Posterior vena cava (tissue), 2 donors: ENCODE results near the gene SH3D19. TPM values are rescaled to one million over a fixed set of nuclear protein-coding genes. Genes with fewer than 3 reads are reported as not detected.

ENCODE experiments used
- DNase-seq: peaks from one replicate; pipeline ENCODE4 v3.0.0-alpha.2; 2020; ENCODE audit warnings: low spot score
- intact Hi-C, 2 donors: fragments of 100-400 bp; cut with DNase I; formaldehyde crosslinking; loops; one replicate each; pipeline versions ENCODE4 v1.14.1 to v1.14.2; 2022 to 2023
- total RNA-seq, 2 donors: library from RNA; stranded (reverse); fragmentation: NEBNext Ultra II Directional; extraction: Animal tissue kit (Norgen Biotek cat#: 25700); gene quantifications; one replicate each; pipeline ENCODE4 v1.2.1, GENCODE V29; 2021
- donor health status: DM: yes; HTN: yes; CAD: no.
- donor health status: DM: yes; HTN: yes; CAD: no.

Gene SH3D19
- total RNA-seq, 2 donors from 2014 or later: 118 to 140 TPM

DNA sequence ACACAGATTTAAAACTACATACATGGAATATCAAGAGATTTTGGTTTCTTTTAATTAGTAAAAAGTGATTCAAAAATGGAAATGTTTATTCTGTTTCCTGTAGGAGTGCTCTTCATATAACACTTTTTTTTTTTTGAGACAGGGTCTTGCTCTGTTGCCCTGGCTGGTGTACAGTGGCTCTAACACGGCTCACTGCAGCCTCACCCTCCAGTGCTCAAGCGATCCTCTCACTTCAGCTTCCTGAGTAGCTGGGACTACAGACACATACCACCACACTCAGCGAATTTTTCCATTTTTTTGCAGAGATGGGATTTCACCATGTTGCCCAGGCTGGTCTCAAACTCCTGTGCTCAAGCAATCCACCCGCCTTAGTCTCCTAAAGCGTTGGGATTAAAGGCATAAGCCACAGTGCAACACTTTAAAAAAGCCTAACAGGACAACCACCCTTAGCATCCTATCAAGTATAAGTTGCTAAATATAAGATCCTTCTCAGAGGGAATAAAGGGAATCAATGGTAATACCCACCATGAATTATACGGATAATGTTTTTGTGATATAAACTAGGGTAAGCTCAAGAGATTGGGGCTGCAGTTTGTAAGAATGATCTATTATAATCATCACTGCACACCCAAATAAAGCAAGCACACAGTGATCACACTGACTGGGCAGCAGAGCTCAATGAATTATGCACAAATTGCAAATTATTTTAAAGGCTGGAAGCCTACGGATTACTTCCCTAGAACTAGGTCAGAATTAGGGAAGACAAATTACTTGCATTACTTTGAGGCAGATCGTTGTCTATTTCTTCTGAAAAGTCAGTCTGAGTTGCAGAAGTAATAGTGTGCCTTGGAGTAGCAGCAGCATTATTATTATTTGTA lies 149.4 kb downstream of the SH3D19 start:
- intact Hi-C loops: no loop called here
- no peak for DNase-seq

GRCh38 chr4:151175233-151175632 lies 150.2 kb downstream of the SH3D19 start:
- no peak for DNase-seq
- intact Hi-C loops: no loop called here

- DNase-seq: no peak
- intact Hi-C loops: no loop called here
Observed at GRCh38 chr4:151174784-151175183, 150.6 kb downstream of the SH3D19 start.

DNA sequence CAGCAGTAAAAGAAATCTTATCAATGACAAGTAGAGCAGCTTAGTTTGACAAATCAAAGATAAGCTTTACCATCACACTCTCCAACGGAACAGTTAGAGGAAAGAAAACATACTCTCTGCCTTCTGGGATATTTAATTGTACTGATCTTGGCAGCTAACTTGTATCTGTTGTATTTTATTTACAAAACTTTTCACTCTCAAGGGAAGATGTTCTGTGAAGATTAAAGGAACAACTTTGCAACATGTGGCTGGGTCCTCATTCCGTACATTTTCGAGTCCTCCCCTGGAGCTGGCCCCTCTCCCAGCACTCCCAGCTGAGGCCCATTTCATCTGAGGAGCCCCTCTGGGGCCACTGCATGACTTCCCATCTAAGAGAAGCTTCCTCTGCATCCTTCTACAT lies 151.5 kb downstream of the SH3D19 start:
- intact Hi-C loops: no loop called here

GRCh38 chr4:151169900-151170299 lies 155.5 kb downstream of the SH3D19 start:
- intact Hi-C loops: no loop called here
- DNase-seq: no peak

More for the DNA sequence above, 151.5 kb downstream of the SH3D19 start:
- DNase-seq: no peak

DNA sequence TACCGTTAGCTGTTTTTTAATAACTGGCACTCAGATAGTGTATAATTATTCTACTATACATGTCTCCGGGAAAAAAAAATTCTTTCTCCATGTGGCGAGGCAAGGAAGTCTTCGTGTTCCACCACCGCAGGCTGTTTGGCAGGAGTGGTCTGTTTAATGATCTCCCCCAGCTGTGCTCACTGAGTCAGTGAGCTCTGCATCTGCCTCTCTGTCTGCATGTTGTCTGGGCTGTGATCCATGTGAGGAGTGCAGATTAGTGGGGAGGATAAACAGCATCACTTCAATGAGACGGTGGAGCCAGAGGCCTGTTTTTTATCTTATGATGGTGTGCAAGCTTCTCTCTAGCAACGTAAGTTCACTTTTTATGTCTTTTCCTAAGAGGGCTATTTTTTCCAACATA lies 156.2 kb downstream of the SH3D19 start:
- intact Hi-C loops: no loop called here
- DNase-seq: peak; percentile 87

DNA sequence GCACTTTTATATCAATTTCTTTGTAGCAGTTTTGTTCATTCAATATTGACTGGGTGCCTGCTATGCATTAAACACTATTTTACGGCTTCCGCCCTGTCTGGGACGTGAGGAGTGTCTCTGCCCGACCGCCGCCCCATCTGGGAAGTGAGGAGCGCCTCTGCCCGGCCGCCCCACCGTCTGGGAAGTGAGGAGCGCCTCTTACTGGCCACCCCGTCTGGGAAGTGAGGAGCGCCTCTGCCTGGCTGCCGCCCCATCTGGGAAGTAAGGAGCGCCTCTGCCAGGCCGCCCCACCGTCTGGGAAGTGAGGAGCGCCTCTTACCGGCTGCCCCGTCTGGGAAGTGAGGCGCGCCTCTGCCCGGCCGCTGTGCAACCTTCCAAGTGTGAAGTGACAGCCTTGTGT lies 157.8 kb downstream of the SH3D19 start:
- intact Hi-C loops: no loop called here
- DNase-seq: no peak

DNA sequence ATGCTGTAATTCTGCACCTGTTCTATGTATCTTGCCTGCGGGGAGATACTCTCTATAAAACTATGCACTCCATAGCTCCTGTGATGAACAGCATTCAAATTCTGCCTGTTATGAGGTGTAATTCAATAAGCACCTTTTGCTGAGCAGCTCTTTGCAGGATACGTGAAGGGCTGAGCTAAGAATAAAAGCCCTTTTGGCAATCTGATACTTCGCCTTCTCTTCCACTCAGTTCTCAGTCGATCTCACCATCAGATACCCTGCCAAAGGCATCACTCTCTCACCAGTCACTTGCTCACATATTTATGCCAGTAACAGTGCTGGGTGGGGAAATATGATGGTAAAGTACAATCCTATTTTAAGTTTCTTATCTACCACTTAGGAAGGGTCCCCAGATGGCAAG lies 158.8 kb downstream of the SH3D19 start:
- no peak for DNase-seq
- intact Hi-C loops: no loop called here

GRCh38 chr4:151165205-151166000 lies 160.0 kb downstream of the SH3D19 start:
- DNase-seq: no peak
- intact Hi-C loops: no loop called here

GRCh38 chr4:151163855-151164254 lies 161.6 kb downstream of the SH3D19 start:
- intact Hi-C loops: no loop called here
- DNase-seq: no peak

- intact Hi-C loops: no loop called here
Observed at GRCh38 chr4:151158979-151159378, 166.4 kb downstream of the SH3D19 start.

GRCh38 chr4:151157543-151157942 lies 167.9 kb downstream of the SH3D19 start:
- intact Hi-C loops: no loop called here
- no peak for DNase-seq

More at GRCh38 chr4:151158979-151159378, 166.4 kb downstream of the SH3D19 start:
- no peak for DNase-seq

DNA sequence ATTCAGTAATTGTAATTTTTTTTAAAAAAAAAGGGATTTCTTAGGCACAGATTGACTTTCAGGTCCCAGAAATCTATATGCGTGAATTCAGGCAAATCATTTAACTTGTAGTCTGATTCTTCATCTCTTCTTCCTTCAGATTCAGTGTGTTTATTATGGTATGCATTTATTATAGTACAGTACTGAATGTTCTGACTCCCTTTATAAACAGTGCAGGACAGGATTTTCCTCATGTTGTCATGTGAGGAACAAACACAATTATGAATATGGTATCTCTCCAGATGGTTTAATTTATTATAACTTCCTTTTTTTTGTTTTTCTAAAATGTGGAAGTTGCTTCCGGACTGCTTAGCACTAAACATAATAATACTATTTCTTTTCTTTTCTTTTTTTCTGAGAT lies 171.8 kb downstream of the SH3D19 start:
- intact Hi-C loops: no loop called here
- DNase-seq: no peak

DNA sequence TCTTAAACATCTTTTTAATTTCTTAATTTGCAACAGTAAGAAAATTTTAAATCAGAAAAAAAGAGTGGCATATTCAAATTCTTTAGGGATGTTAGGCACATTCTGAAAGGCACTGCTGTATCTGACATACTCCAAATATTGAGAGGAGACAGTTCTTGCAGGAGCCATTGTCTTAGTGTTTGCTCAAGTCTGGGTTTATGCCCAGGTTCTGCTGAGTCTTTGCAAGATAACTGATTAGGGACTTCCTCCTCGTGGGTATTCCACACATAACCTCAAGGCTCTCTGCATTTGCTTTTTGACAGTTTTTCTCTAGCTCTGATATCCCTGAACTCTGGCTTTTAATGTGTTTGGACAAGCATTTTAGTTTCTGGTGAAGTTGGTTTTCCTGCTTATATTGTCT lies 173.4 kb downstream of the SH3D19 start:
- no peak for DNase-seq
- intact Hi-C loops: no loop called here

DNA sequence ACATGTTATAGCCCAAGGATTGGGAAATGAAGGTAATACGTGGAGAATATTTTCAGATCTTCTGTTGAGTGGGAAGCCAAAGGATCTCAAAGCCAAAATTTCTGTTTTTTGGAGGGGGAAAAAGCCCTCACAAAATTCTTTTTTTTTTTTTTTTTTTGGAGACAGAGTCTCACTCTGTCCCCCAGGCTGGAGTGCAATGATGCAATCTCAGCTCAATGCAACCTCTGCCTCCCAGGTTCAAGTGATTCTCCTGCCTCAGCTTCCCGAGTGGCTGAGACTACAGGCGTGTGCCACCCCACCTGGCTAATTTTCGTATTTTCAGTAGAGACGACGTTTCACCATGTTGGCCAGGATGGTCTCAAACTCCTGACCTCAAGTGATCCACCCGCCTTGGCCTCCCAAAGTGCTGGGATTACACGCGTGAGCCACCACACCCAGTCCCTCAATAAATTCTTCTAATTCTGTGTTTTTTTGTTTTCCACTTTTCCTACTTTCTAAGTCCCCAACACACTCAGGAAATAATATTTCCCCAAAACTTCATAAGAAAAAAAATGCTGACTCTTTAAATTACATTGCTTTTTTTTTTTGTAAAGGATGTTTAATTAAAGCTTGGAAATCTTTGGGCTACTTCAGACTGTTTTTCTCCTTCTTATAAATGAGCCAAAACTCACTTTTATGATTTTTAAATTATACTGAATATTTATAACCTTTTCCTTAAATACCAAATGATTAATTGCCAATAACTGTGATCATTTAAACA lies 174.4 kb downstream of the SH3D19 start:
- intact Hi-C loops: no loop called here
- no peak for DNase-seq

- intact Hi-C loops: no loop called here
- DNase-seq: no peak
Observed at GRCh38 chr4:151148261-151148660, 177.1 kb downstream of the SH3D19 start.

DNA sequence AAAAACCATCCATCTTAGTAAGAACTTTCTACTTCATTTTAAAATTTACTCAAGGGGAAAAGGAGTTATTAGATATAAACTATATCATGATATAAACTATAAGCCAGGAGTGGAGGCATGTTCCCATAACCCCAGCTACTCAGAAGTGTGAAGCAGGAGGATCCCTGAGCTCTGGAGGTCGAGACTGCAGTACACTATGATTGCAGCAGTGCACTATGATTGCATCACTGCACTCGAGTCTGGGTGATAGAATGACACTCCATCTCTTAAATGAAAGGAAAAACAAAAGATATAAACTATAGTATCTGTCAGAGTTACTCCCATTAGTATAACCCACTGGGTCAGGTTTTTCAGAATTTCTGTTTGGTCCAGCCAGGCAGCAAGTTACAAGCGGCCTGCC lies 178.4 kb downstream of the SH3D19 start:
- intact Hi-C loops: no loop called here
- DNase-seq: no peak

DNA sequence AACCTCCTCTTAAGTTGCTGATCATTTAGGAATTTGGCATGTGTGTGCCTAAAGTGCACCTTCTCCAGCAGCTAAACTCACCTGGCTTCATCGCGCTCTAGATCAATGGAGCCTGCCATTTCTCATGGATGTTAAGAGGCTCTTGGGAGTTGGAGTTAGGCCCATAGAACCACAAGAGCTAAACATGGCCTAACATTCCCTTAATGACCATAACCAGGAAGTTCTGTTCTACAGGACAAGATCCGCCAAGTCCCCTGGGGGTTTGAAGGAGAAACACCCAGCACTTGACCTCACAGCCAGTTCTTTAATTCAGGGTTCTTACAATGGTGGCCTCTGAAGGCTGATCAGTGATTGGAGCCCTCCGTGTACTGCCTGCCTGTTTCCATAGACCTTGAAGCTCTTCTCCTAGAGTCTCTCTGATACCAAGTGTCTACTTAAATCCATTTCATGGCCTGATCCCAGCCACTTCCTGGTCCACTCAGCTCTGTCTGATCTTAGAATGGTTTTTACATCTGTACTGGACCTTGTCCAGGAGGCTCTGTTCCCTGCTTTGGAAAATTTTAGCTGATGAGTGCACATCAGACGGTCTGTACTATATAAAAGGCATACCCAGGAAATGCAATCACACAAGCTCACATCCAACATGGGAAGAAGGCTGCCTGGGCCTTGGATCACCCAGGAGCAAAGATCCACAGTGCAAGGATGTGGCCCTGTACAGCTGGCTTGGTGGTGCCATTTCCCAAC lies 180.9 kb downstream of the SH3D19 start:
- intact Hi-C loops: no loop called here
- DNase-seq: no peak

- intact Hi-C loops: no loop called here
- no peak for DNase-seq
Observed at GRCh38 chr4:151143811-151144210, 181.6 kb downstream of the SH3D19 start.
